Pancreas (tissue), 10 donors: ENCODE data around the gene C14orf93. TPM values are rescaled to one million over a fixed set of nuclear protein-coding genes. Genes with fewer than 3 reads are reported as not detected.

ENCODE experiments used
- ATAC-seq, 4 donors: fragments of 200-7000 bp; cut with Tn5 transposase; one replicate each; pipeline versions ENCODE4 v1.8.0 to v1.9.1; 2020; ENCODE audit warnings: mild to moderate bottlenecking in 4 of 4, moderate library complexity in 4 of 4
- DNase-seq, 6 donors: peaks; one replicate each; pipeline ENCODE4 v3.0.0-alpha.2; 2020
- FAIRE-seq: peaks from 2 replicates; lab custom pipeline; 2012; peaks lifted over from hg19 to GRCh38; lab: Jason Lieb, UNC
- H3K27ac ChIP-seq, 4 donors: fragments of 200-600 bp; sonication (generic); 1 replicate in 3 of 4; 2 replicates in 1 of 4; pipeline versions ENCODE4 v1.5.0 to v1.8.0; 2020
- H3K27me3 ChIP-seq, 4 donors: fragments of 200-600 bp; one replicate each; pipeline ENCODE4 v1.8.0; 2021
- H3K36me3 ChIP-seq, 3 donors: fragments of 200-600 bp; sonication (generic) in 1 of 3; one replicate each; pipeline versions ENCODE4 v1.5.0 to v1.8.0; 2020 to 2021
- H3K4me1 ChIP-seq, 3 donors: fragments of 200-600 bp; one replicate each; pipeline ENCODE4 v1.8.0; 2021
- H3K4me3 ChIP-seq, 4 donors: fragments of 200-600 bp; sonication (generic) in 2 of 4; one replicate each; pipeline versions ENCODE4 v1.5.0 to v1.8.0; 2020 to 2021
- H3K9me3 ChIP-seq, 4 donors: fragments of 200-600 bp; one replicate each; pipeline ENCODE4 v1.8.0; 2021
- WGBS, 2 donors: extraction: QIAGEN DNeasy Blood & Tissue Kit; methylation state at CpG; one replicate each; pipeline ENCODE4 v1.1.7; 2013; 5-methylcytosine and 5-hydroxymethylcytosine counted together
- intact Hi-C, 3 donors: fragments of 100-400 bp; cut with DNase I; formaldehyde crosslinking; loops; one replicate each; pipeline versions ENCODE4 v1.11.1 to v1.14.2; 2022
- polyA plus RNA-seq, 2 donors: library from polyadenylated mRNA; stranded (reverse); fragments of 200-250 nt; gene quantifications; one replicate each; pipeline ENCODE4 v1.2.3, GENCODE V29; 2013
- total RNA-seq, 6 donors: library from RNA; stranded (reverse); fragmentation: NEBNext Ultra II Directional in 4 of 6; extraction: Animal tissue kit (Norgen Biotek cat#: 25700) in 4 of 6; gene quantifications; one replicate each; pipeline versions ENCODE4 v1.2.1 to v1.2.4, GENCODE V29; 2021 to 2023
- TF ChIP-seq, protein P1 (sequence below), 4 donors: fragments of 200-600 bp; sonication (generic) in 3 of 4; IDR thresholded peaks; one replicate each; pipeline versions ENCODE4 v1.5.0 to v1.8.0; 2021; ENCODE audit warnings: antibody characterized with exemption in 4 of 4
- donor health status: healthy with polysubstance abuse.
- donor health status: DM: no; HTN: no; CAD: no; lungs with moderate emphysema.
- donor health status: DM: no; HTN: no; CAD: no.
- donor health status: control.
- donor health status: control.
- donor health status: Bipolar disorder and iron deficiency.
- donor health status: DM: yes; HTN: yes; CAD: no.
- donor health status: DM: no; HTN: no; CAD: no.
- donor health status: DM: no; HTN: no; CAD: no.
- donor health status: DM: yes; HTN: yes; CAD: no.

The C14orf93 gene
- total and polyA plus RNA-seq, 8 donors = 4.3 to 11.3 (median 6.5) TPM

DNA sequence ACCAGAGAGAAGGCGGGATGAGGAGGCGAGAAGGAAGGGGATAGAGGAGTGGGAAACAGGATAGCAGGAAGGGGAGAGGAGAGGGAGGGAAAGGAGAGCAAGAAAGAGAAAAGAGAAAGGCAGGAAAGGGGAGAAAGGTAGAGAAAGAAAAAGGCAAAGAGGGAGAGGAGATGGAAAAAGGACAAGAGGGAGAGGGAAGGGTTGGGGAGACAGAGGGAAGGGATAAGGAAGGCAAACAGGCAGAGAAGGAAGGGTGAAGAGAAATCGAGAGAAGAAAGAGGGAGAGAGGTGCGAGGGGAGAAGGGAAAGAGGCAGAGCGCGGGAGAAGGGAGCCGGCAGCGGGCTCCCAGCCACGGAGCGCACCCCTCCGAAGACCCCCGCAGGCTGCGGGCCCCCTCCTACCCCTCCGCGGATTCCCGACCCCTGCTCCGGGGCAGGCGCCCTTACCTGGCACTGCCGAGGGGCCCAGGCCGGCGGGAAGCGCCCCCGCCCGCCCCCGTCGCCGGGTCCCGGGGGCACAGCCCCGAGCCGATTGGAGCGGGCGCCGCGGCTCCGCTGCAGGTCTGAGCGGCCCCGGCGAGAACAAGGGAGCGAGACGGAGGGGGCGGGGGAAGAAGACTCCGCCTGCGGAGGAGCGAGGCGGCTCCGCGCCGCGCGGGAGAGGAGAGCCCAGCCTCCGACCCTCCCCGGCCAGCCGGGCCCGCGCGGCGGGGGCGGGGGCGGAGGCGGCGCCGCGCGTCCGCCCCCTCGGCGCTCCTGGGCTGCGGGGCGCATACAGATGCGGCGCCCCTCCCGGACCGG is 47.2 kb upstream of the C14orf93 start, which contains the start of gene CDH24:
CDH24 (minus strand) TSS at position 565 of the 801 bp plus-strand sequence. CDS start 1,787 bp downstream, outside the sequence.
- no peaks in the 10 kb centered on the region for H3K27me3 ChIP-seq
- no peaks in the 10 kb centered on the region for H3K9me3 ChIP-seq
- peak within 1 kb of the TSS; percentile 28 to 65 (median 54) for H3K27ac ChIP-seq
- DNase-seq (peak; percentile 64 to 89 (median 79)), ATAC-seq (peak; percentile 60 to 76 (median 68)), FAIRE-seq (no peak)
- TF ChIP-seq, protein P1, sequence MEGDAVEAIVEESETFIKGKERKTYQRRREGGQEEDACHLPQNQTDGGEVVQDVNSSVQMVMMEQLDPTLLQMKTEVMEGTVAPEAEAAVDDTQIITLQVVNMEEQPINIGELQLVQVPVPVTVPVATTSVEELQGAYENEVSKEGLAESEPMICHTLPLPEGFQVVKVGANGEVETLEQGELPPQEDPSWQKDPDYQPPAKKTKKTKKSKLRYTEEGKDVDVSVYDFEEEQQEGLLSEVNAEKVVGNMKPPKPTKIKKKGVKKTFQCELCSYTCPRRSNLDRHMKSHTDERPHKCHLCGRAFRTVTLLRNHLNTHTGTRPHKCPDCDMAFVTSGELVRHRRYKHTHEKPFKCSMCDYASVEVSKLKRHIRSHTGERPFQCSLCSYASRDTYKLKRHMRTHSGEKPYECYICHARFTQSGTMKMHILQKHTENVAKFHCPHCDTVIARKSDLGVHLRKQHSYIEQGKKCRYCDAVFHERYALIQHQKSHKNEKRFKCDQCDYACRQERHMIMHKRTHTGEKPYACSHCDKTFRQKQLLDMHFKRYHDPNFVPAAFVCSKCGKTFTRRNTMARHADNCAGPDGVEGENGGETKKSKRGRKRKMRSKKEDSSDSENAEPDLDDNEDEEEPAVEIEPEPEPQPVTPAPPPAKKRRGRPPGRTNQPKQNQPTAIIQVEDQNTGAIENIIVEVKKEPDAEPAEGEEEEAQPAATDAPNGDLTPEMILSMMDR (IDR thresholded peaks at IDR 0.05) = no peak
- H3K4me3 ChIP-seq = peak within 1 kb of the TSS; percentile 43 to 63 (median 52)
- 3 to 4% methylated on average over 35 to 73 of the region's 73 CpGs for WGBS, 2 donors
- H3K4me1 ChIP-seq = peaks cover 0 to 11% (median 1%) of the 10 kb centered on the region in 3 donors
- peaks cover 5 to 21% (median 17%) of the 10 kb centered on the region in 3 donors for H3K36me3 ChIP-seq
- intact Hi-C loops = loop anchor here in 2 of 3 donors (5.0 to 10.0 kb wide), 2 partner anchors 62 to 70 kb away; no protein-coding TSS in a partner anchor

DNA sequence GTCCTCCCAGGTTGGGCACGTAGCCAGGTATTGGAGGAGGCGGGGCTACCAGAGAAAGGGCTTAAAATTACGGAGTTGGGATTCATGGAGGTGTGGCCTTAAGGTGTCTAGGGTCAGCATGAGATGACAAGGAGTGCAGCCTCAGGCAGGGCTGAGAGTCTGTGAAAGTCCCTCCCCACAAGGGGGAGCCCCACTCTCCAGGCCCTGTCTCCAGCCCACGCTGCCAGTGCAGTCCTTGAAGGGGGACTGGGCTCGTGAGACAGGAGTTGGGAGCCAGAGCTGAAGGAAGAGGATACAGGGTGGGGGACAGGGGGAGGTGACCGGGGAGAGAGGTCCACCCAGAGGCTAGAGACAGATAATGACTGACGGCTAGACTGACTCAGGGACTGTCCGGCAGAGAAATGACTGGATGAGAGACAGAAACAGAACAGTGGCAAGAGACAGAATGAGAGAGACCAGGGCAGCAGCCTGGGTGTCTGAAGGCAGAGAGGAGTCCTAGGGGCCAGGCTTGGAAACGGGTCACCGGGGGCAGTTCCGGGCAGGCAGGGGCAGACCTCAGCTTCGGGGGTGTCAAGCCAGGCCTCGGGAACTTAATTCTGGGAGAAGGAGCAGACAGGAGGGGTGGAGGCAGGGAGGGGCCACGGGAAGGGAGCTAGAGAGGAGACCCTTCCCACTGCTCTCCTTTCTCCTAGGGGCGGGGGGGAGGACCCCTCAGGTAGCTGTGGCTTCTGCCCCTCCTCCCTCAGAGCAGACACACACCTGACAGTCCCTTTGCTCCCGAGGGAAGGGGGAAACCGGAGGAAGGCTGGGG is 46.4 kb upstream of the C14orf93 start:
- H3K4me1 ChIP-seq = peaks cover 0 to 9% (median 0%) of the 10 kb centered on the region in 3 donors
- intact Hi-C loops = loop anchor here in 2 of 3 donors (5.0 to 10.0 kb wide), 2 partner anchors 62 to 69 kb away; no protein-coding TSS in a partner anchor
- DNase-seq = peak; percentile 51 to 87 (median 72)
- H3K27me3 ChIP-seq = no peaks in the 10 kb centered on the region
- peaks cover 5 to 19% (median 14%) of the 10 kb centered on the region in 3 donors for H3K36me3 ChIP-seq
- ATAC-seq = peak; percentile 51 to 73 (median 66)
- H3K27ac ChIP-seq = no peak overlapping the region
- 11 to 19% methylated on average over 15 to 17 of the region's 17 CpGs for WGBS, 2 donors
- H3K4me3 ChIP-seq = peak overlapping the region in 2 of 4 donors; percentile 60 to 63
- H3K9me3 ChIP-seq = no peaks in the 10 kb centered on the region
- FAIRE-seq = no peak
- TF ChIP-seq, protein P1 (IDR thresholded peaks at IDR 0.05) = peak; percentile 23 to 46 (median 42)

DNA sequence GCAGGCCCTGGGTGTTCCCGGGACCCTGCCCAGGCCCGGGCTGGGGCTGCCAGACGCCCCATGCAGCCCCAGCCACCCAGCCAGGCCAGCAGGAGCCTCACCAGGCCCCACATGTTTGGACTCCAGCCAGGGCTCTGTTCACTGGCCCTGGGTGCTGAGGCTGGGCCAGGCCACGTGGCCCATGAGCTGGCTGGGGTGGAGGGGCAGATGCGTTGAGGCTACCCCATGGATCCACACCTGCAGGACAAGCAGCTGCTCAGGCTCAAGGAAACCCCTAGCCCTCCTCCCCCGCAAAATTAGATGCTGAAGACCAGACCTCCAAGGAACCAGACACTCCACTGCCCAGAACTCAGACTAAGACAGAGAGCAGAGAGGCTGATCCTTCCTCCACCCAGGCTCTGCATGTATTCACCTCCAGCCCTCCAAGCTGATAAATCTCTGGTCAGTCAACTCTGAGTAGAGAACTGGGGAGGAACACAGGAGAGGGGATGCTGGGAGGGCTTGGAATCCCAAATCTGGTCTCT is 45.7 kb upstream of the C14orf93 start:
- TF ChIP-seq, protein P1 (IDR thresholded peaks at IDR 0.05) = no peak
- FAIRE-seq = no peak
- peaks cover 0 to 9% (median 0%) of the 10 kb centered on the region in 3 donors for H3K4me1 ChIP-seq
- H3K27ac ChIP-seq = no peak overlapping the region
- peak in 2 of 6 donors; percentile 62 to 79 for DNase-seq
- peaks cover under 1 to 13% (median 8%) of the 10 kb centered on the region in 3 donors for H3K36me3 ChIP-seq
- ATAC-seq = no peak
- no peak overlapping the region for H3K4me3 ChIP-seq
- H3K9me3 ChIP-seq = no peaks in the 10 kb centered on the region
- H3K27me3 ChIP-seq = no peaks in the 10 kb centered on the region
- intact Hi-C loops = loop anchor here in 2 of 3 donors (5.0 to 10.0 kb wide), 2 partner anchors 61 to 68 kb away; no protein-coding TSS in a partner anchor
- WGBS, 2 donors = 62 to 71% methylated on average over 5 to 6 of the region's 6 CpGs

DNA sequence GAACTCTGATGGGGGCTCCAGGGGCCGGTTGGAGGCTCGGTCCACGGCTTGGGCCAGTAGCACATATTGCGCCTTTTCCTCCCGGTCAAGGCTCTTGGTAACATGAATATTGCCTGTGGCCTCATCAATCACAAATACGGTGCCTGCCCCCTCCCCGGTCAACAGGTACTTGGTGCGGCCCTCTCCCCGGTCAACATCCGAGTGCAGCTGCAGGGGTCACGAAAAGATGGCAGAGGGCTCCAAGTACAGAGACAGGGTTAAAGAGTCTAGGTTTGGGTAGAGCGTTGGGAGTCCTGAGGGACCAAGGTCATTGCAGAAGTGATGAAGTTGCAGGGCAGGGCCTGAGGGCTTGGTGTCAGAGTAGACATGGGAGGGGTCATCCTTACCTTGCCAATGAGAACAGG is 45.2 kb upstream of the C14orf93 start:
- intact Hi-C loops = loop anchor here in 2 of 3 donors (5.0 to 10.0 kb wide), 2 partner anchors 60 to 68 kb away; no protein-coding TSS in a partner anchor
- Histone ChIP-seq H3K4me1 (peaks cover 0 to 9% (median 0%) of the 10 kb centered on the region in 3 donors), H3K36me3 (peaks cover 0 to 8% (median 3%) of the 10 kb centered on the region in 3 donors), H3K4me3 (no peak overlapping the region), H3K9me3 (no peaks in the 10 kb centered on the region), H3K27ac (no peak overlapping the region), H3K27me3 (no peaks in the 10 kb centered on the region)
- WGBS, 2 donors = 93 to 95% methylated on average over 12 of the region's 12 CpGs
- no peak for ATAC-seq
- TF ChIP-seq, protein P1 (IDR thresholded peaks at IDR 0.05) = no peak
- FAIRE-seq = no peak
- DNase-seq = no peak
